ENCODE data around the gene EPGN.
A peak's percentile ranks its signal among the peaks of the same experiment; 100 is the strongest.

The EPGN gene

GRCh38 chr4:74308215-74308614, at the start of gene EPGN:
Gene EPGN, plus strand, starts transcription at chr4:74308470. Its CDS starts 64 bp downstream, at chr4:74308534.
- DNase-seq, result no peak

- no peak for DNase-seq
Observed at GRCh38 chr4:74258963-74259362, 49.3 kb upstream of the EPGN start.

- DNase-seq, result no peak
Observed at GRCh38 chr4:74260036-74260435, 48.2 kb upstream of the EPGN start.

- peak; percentile 1 for DNase-seq
Observed at GRCh38 chr4:74262522-74262921, 45.7 kb upstream of the EPGN start.

GRCh38 chr4:74263551-74263950, 44.7 kb upstream of the EPGN start:
- DNase-seq, result no peak

DNA sequence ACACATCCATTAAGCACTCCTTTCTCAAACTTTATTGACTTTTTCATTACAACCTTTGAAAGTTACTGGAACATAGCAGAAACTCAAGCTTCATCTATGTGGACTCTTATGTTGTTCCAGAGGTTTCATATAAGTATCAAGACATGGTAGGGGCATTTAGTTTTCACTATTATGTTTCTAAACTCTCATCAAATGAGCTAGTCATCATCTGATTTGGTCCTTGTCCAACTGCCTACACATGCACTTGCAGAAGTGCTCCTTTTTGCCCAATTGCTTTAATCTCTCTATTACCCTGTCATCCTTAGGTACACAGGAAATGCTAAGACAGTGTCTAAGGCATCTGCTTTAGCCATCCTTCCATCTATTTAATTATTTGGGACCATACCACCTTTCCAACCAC, 42.2 kb upstream of the EPGN start:
- no peak for DNase-seq

DNA sequence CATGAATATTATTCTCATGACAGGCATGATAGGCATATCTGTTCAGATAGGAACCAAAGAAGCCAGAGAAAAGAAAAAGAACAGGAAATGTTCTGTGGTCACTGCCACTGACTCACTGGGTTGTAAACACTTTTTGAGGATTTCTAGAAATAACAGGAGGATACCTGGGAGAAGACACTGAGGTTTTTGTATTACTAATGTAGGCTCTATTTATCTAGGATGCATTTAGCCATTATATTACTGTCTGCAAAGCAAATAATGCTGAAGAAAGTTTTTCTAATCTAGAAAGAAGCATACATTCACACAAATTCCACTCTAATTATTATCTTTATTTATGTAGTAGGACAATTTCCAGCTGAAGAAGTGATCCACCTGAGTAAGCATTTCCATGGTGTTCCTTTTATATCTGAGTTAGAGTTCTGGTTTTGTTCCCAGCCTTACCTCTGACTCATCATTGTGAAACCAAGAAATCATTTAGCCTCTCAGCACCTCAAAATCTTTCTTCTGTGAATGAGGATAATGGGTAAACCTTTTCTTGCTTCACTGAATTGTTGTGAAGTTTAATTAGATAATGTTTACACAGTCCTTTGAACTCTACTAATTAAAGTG, 40.2 kb upstream of the EPGN start:
- DNase-seq, result peak; percentile 11

DNA sequence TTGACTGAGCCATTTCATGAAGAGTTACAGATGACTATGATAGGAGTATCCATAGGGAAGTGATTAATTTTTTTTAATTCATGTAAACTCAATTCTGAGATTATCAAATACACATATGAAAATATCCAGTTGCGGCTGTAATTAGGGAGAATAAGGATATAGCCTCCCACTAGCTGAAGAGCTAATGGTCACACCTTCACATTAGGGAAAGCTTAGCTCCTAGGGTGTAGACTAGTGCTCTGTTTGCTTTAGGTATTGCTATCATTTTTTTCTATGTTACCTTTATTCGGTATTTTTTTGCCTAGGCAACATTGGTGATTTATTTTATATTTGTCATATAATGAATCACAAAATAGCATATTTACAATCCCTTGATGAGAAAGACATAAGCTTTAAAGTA, 39.6 kb upstream of the EPGN start:
- DNase-seq, result no peak

- no peak for DNase-seq
Observed at GRCh38 chr4:74278490-74278889, 29.8 kb upstream of the EPGN start.

- no peak for DNase-seq
Observed at GRCh38 chr4:74279716-74280115, 28.6 kb upstream of the EPGN start.

GRCh38 chr4:74282926-74283325, 25.3 kb upstream of the EPGN start:
- no peak for DNase-seq

DNA sequence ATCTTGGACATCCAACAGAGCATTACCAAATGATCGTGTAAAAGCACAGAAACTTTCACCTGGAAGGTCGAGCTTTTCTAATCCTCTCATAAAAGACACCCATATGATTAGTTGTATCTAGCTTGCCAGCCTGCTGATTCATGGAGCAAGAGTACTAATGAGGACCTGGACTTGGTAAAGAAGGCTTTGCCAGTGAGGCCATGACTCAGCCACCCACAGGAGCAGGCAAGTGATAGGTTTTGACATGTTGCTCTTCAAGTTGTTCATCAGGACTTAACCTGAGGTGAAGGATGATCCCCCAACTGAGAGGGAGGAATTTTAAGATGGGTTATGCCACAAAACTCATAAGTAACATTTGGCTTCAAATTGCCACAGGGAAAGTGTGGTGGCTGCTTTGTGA, 24.7 kb upstream of the EPGN start:
- DNase-seq, result no peak

GRCh38 chr4:74284053-74284452, 24.2 kb upstream of the EPGN start:
- DNase-seq, result no peak

DNA sequence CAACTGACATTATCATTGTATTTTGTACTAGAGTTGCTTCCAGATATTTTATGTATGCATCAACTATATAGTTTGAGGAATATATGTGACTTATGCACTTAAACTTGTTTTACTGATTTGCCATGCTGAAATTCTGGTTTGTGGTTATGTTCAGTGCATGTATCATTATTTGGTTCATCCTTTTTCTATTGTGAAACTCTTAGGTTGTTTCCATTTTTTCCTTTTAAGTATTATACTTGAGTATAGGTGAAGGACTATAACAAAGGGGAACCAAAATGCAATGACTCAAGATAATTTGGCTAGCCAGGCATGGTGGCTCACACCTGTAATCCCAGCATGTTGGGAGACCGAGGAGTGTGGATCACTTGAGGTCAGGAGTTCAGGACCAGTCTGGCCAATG, 21.1 kb upstream of the EPGN start:
- no peak for DNase-seq

DNA sequence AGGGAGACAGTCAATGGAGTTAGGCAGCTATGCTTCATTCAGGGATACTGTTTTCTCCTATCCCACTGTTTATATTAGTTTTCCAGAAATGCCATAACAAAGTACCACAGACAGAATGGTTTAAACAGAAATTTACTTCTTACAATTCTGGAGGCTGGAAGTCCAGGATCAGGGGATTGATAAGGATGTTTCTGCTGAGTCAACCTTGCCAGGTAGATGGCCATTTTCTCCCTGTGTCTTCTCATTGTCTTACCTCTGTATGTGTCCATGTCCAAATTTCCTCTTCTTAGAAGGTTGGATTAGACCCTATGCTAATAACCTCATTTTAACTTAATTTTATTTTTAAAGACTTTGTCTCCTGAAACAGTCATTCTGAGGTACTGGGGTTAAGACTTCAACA, 20.5 kb upstream of the EPGN start:
- DNase-seq, result no peak

DNA sequence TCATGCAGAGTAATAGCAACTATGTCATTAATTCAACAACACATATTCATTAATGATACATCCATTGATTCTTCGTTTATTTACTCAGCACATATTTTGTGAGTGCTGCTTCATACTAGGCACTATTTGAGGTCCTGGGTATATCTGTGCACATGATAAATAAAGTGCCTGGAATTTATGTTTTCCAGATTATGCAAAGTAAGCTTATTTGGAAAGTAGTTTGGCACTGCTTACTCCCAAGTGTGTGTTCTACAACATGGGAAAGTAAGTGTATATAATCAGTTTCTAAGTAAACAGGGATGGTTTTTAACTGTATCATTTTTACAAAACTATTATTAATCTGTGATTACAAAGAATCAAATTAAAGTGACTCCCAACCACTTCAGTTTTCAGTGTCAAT, 16.8 kb upstream of the EPGN start:
- no peak for DNase-seq

- peak; percentile 29 for DNase-seq
Observed at GRCh38 chr4:74292111-74292870, 16.0 kb upstream of the EPGN start.

- peak; percentile 96 for DNase-seq
Observed at GRCh38 chr4:74293558-74293957, 14.7 kb upstream of the EPGN start.

DNA sequence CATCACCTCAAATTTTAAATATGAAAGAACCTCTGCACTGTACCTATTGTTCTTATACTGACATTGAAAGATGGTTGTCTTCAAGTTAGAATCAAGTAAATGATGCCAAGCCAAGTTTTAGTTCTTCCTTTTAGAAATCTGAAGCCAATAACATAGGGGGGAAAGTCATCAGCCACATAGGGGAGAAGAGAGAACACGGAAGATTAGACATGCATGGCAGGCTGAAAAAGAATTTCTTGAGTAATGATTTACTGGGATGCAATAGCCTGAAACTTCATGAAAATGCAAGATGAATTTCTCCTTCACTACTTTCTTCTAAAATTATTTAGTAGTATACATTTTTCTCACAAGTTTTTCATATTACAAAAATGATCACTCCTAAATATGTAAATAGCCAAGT, 13.6 kb upstream of the EPGN start:
- no peak for DNase-seq

DNA sequence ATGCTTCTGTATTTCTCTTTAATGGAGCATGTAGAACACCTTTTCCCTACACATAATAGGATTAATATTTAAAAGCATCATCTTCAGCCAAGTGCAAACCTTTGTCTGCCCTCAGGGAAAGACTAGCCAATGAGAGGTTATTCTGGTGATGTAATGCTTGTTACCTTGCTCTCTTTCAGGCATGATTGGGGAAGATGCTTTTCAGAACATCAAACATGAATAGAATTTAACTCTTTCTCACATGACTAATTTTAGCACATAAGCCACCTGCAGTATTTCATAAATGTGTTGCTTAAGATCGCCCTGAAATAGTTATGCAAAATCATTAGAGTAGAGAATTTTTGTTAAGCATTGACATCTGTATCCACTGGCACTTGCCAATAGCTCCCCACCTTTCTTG, 10.7 kb upstream of the EPGN start:
- DNase-seq, result peak; percentile 28

DNA sequence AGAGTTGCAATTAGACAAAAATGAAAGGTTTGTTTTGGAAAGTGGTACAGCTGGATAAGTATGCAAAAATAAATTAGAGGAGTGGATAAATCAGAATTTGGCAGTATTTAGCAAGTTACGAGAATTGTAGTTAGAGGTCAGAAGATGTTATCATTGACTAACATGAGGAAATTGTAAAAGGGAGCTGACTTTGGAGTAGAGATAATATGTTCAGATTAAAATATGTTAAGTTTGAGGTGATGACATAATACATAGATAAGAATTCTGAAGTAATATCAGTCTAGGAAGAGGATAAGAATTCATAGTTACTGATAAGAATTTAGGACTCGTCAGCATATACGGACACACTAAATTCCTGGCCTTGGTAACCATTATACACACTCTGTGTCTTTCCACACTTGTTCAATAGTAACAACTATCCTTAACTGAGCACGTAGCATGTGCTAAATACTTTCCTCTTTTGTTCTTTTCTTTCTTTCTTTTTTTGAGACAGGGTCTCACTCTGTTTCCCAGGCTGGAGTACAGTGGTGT, 4.1 kb upstream of the EPGN start:
- DNase-seq, result no peak

GRCh38 chr4:74305000-74305399, 3.3 kb upstream of the EPGN start:
- DNase-seq, result no peak

- no peak for DNase-seq
Observed at GRCh38 chr4:74307170-74307569, 1.1 kb upstream of the EPGN start.

GRCh38 chr4:74309223-74309622, 953 bp downstream of the EPGN start:
- no peak for DNase-seq

All from DMS79 treated with DMSO at 0.1 percent for 48 hours (cell line).